ENCODE data around the gene ABHD14A.

DNA sequence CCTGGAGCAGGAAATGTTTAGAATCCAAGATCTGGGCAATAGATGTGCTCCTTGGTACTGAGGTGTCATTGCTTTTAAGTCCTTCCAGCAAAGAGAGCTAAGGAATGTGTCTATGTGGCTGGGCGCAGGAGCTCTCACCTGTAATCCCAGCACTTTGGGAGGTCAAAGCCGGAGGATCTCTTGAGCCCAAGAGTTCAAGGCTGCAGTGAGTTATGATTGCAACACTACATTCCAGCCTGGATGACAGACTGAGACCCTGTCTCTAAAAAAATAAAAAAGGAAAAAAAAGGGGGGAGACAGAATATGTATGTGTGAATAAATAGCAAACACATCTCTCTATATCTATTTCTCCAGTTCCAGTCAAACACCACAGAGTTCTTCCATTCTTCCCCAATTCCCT, 24.0 kb upstream of the ABHD14A start:
- TF ChIP-seq CTCF (IDR thresholded peaks at IDR 0.05 in 8 of 11, conservative IDR thresholded peaks at IDR 0.05 in 3 of 11) = no peak
- no peak for TF ChIP-seq POLR2A (IDR thresholded peaks at IDR 0.05)
- TF ChIP-seq POLR2AphosphoS5 (IDR thresholded peaks at IDR 0.05) = no peak

Measured in spleen (tissue), 7 donors.